IPS-NIHi11 (cell line): ENCODE data around the gene SCART1.
"Not testable (repeated sequence)": the region's sequence is repeated elsewhere in the genome, so short reads cannot be mapped to it uniquely, and the experiment has no call there.

Experiments used
- DNase-seq: peaks from one replicate; pipeline ENCODE4 v3.0.0; 2012; ENCODE audit warnings: mixed read lengths, low spot score

Gene SCART1

DNA sequence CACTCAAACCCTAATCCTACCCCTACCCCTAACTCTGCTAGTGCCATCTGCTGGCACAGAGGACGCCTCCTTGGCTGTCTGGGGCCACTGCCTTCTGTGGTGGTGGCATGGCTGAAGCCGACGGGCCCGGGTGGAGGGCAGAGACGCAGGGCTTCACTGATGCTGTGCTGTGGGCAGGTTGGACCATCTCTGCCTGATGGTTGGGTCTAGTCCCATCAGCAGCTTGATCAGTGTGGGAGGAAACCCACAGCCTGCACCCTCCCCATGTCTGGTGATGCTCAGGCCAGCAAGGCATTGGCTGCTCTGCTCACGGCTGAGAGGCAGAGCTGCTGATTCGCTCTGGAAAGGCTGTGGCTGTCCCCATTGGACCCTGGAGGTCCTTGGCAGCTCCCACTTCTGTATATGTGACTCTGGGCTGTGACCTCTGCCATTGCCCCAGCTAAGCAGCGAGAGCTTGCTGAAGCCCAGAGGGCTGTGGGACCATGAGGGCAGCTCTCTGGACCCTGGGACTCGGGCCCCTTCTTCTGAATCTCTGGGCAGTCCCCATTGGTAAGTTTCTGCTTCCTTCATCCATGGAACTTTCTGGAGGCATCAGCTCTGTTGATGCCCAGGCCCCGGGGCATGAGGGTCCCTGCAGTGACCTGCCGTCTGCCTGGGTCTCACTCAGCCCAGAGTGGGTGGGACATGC lies at the start of gene SCART1:
Gene SCART1, plus strand, starts transcription at position 430 of the 688 bp plus-strand sequence. Its CDS starts 53 bp downstream, at position 483.
- no peak for DNase-seq

DNA sequence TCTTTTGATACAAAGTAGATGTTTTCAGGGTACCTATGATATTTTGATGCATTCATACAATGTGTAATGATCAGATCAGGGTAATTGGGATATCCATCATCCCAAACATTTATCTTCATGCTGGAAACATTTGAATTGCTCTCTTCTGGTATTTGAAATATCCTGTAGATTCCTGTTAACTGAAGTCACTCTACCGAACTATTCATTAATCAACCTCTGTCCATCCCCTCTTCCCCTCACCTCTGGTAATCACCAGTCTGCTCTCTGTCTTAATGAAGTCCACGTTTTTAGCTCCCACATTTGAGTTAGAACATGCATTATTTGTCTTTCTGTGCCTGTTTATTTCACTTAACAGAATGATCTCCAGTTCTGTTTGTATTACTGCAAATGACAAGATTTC lies 48.5 kb upstream of the SCART1 start:
- no peak for DNase-seq

DNA sequence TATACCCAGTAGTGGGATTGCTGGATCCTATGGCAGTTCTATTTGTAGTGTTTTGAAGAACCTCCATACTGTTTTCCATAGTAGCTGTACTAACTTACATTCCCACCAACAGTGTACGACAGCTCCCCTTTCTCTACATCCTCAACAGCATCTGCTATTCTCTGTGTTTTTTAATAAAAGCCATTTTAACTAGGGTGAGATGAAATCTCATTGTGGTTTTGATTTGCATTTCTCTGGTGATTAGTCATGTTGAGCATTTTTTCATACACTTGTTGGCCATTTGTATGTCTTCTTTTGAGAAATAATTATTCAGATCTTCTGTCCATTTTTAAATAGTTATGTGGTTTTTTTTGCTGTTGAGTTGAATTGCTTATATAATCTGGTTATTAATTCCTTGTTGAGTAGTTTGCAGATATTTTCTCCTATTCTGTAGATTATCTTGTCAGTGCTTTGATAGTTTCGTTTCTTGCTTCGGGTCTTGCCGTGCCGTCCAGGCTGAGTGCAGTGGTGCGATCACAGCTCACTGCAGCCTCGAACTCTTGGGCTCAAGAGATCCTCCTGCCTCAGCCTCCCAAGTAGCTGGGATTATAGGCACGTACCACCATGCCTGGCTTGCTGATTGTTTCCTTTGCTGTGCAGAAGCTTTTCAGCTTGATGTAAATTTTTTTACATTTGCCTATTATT lies 47.8 kb upstream of the SCART1 start:
- no peak for DNase-seq

DNA sequence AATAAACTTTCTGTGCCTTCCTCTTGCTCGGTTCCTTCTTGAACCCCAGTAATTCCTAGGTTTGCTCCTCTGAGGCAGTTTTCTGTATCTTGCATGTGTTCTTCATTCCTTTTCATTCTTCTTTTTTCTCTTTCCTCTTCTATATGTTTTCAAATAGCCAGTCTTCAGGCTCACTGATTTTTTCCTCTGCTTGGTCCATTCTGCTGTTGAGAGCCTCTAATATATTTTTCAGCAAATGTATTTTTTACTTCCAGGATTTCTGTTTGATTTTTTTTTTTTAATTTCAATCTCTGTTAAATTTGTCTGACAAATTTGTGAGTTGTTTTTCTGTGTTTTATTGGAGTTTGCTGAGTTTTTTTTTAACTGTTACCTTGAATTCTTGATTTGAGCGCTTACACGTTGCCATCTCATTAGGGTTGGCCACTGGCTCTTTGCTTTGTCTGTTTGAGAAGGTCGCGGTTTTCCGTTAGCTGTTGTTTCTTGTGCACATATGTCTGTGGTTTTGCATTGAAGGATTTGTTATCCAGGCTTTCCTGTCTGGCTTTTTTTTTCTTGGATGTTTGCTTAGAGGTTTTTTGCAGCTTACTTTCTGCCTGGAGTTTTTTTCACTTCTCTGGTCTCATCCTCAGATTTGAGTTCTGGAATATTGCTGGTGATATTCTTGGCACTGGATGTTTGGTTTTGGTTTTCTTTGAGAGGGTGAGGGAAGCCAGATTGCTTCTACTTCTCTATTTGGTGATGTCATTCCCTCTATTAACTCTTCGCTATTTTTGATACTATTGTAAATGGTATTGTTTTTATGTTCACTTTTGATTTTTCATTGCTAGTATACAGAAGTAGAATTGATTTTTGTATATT lies 42.0 kb upstream of the SCART1 start:
- DNase-seq, result no peak

DNA sequence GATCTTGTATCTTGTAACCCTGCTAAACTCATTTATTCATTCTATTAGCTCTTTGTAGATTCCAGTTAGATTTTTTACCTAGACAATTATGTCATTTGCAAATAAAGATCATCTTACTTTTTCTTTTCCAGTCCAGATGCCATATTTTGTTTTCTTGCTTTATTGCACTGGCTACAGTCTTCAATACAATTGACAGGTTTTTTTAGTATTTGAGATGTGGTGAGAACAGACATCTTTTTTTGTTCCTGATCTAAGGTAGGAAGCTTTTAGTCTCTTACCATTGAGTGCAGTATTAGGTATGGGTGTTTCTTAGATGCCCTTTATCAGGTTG lies 41.4 kb upstream of the SCART1 start:
- no peak for DNase-seq

DNA sequence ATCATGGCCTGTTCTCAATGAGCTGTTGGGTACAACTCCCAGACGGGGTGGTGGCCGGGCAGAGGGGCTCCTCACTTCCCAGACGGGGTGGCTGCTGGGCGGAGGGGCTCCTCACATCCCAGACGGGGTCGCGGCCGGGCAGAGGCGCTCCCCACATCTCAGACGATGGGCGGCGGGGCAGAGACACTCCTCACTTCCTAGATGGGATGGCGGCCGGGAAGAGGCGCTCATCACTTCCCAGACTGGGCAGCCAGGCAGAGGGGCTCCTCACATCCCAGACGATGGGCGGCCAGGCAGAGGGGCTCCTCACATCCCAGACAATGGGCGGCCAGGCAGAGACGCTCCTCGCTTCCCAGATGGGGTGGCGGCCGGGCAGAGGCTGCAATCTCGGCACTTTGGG lies 39.3 kb upstream of the SCART1 start:
- not testable (repeated sequence) for DNase-seq

DNA sequence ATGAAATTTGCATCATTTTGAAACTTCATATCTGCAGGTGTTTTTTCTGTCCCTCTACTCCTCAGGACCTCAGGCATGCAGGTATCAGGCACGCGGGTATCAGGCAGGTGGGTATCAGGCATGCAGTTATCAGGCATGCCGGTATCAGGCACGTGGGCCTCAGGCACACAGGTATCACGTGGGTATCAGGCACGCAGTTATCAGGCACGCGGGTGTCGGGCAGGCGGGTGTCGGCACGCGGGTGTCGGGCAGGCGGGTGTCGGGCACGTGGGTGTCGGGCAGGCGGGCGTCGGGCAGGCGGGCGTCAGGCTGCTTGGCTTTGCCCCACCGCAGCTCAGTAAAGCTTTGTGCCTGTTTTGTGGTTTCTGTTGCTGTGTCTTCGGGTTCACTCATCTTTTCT lies 38.0 kb upstream of the SCART1 start:
- DNase-seq, result no peak

DNA sequence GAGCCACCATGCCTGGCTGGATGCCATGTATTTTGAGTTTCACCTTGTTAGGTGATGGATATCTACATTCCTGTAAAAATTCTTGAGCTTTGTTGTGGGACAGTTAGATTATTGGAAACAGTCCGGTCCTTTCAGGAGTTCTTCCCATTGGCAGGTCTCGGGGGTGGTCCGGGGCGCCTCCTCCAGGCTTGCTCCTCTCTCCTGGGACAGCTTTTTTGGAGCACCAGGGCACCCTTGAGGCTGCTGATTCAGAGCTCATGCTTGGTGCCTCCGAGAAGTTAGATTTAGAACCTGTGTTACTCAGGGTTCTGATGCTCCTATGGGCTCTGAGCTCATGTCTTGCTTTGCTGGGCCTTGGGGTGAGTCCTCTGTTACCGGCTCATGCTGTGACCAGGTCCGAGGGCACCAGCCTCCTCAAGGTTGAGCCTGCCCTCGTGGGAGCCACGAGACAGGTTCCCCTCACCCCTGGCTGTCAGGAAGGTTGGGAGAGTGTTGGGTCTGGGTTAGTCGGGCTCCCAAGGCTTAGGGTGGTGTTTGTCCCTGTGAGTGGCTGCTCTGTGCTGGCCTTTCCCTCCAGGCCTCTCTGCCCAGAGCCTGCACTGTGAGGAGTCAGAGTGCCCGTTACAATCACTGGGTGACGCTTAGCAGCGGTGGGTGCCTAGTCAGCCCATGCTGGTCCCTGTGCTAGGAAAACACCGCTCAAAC lies 35.3 kb upstream of the SCART1 start:
- no peak for DNase-seq

DNA sequence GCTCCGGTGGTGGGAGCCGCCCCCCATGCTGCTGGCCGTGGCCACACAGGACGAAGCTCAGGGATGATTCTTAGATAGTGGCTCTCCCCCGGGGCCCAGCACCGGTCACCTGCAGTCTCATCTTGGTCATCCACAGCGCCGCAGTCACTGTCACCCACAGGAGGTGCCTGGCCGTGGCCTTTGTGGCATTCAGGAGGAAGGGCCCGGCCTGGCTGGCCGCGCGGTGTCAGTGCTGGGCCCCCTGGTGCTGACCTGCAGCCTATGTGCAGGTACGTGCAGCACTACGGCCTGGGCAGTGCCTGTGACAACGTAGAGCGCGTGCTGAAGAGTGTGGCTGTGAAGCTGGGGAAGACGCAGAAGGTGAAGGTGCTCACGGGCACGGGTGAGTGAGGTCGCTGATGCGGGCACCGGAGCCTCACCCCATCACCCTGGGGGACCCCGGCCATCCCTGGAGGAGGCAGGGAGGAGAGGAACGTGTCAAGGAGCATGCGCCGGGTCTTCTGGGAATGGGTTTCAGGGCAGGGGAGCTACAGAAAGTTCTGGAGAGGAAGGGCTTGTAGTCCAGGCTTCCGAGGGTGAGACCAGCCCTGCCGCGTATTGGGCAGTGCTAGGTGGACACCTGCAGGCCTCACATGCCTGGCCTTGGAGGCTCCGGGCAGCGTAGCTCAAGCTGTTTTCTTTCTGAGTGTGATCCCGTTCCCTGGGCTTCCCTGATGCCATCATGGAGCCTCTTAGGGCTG lies 34.4 kb upstream of the SCART1 start:
- DNase-seq, result peak; percentile 12

DNA sequence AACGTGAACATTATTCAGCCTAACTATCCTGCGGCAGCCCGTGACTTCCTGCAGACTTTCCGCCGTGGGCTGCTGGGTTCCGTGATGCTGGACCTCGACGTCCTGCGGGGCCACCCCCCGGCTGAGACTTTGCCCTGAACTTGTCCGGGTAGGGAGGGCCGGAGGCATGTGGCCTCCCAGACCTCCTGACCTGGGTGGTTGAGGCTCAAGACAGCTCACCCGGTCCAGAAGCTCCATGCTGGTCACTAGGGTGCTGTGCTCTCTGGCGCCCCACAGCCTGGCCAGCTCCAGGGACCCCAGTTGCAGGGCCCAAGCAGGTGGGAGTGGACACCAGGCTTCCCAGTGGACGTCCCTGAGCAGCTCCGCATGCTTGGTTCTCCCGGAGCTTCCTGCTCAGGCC lies 33.7 kb upstream of the SCART1 start:
- peak; percentile 13 for DNase-seq

DNA sequence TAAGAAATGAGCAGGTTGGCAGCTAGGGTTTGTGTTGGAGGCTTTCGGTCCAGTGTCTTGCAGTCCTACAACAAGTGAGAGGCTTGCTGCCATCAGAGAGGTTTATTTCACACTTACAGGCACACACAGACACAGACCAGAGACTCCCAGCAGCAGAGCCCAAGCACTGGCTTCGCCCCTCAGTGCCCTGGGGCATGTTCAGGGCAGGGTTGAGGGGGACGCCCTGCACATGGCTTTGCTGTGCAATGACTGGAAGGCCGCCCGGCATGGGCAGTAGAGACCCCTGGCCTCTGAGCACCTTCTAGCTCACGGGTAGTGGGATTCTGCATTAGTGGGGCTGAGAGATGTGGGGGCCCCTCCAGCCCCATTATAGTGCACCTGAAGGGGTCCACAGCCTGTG lies 33.2 kb upstream of the SCART1 start:
- no peak for DNase-seq

DNA sequence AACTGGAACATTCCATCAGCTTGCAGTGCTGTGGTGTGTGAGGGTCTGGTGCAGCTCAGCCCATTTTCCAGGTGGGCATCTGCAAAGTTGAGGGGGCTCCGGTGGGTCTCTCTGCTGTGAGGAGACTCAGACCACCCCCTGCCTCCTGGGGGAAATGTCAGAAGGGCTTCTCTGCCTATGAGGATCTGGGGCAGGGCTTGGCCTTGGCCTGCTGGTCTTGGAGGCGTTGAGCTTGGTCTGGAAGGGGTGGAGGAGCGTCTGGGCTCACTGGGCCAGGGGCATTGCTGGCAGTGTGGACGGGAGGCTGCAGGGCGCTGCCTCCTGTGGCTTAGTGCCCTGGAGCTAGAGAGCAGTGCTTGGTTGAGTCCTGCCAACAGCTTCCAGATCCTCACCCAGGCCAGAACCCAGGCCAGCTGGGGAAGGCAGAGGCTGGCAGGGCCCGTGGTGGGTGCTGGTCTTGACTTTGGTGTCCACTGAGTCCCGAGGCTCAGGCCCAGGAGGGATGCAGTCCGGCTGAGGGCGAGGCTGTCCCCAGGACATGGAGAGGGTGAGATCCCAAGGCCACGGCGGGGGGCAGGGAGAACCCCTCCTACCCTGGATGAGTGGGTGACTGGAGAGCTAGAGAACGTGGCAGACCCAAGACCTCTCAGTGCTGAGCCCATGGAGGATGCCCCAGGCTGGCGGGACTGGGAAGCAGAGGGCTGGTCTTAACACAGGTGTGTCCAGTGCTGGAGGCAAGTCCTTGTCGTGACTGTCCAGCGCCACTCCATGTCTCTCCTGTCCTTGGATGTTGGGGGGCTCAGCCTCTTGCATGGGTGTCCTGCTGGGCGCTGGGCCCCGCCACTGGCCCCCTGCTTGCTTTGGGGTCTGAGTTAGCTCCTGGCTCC lies 32.2 kb upstream of the SCART1 start:
- peak; percentile 37 for DNase-seq

DNA sequence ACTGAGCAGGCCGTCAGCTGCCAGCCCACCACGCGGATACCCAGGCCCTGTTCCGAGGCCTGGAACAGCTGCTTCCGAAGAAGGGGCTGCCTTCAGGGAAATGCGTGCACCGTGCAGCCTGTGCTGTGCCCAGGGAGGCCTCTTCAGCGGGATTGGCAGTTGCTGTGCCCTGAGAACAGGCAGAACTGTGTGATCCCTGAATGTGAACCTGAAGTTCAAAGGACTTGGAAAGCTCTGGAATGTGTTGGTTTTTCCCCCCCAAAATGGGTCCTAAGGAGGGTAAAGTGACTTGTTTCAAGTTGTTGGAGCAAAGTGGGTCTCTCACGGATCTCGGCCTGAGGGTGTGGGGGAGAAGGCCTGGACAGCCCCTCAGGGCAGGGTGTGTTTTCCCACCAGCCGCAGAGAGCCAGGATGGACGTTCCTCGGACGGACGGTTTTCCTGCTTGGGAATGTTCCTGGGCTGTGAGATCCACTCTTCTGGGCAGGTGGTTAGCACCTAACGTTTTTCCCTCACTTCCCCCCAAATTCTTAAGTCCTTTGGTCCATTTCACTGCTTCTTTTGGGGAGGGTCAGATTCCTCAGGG lies 31.4 kb upstream of the SCART1 start:
- peak; percentile 24 for DNase-seq

DNA sequence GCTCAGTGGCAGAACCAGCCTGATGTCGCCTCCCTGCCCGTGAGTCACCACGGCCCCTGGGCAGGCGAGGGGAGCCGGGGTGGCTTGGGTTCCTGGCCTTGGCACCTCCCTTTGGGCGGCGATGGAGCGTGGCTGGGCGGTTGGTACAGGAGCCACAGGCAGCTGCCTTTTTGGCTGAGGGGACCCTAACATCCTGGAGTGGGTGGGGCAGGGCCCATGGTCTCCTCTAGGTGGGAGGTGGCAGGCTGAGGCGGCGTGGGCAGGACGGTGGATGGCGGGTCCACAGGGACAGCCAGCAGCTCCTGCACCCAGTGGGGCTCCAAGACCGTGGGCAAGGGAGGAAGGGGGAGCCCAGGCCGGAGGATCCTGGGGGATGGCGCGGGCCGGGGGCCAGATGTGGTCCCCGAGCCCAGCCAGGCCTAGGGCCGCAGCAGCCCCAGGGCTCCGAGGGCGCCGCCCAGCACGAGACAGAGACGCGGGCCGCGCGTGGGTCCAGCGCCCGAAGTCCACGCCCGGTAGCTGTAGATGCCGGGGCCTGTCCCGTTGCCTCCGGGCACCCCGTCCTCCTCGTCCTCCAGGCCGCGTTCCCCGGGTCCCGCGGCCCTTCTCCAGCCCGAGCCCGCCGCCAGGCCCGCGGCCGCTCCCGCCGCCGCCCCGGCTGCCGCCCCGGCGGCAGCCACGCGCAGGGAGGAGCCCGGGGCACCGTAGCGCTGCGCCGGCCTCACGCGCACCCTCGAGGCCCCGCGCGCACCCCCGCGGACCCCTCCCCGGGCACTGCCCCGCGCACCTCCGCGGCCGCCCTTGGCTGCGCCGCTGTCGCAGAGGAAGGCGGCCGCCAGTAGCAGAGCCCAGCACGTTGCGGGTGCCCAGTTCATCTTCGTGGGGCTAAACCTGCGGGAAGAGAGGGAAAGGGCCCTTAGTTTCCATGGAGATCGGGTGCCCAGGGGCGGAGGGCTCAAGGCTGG lies 30.7 kb upstream of the SCART1 start:
- DNase-seq, result peak; percentile 82

DNA sequence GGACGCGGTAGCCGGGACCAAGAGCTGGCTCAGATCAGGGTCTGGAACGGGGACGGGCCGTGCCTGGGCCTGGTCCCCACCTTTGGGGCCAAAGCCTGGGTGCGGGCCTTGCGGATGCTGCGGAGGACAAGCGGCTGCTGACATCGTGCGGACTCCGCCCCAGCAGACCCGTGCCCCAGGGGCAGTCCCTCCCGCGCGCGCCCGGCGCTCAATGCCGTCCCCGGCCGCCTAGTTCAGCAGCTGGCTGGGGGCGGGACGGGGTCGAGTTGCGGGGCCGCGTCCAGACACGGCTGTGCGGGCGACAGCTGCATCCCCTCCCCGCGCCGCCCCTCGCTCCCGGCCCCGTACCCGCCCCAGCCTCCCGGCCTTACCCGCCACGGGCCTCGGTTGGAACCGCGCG lies 29.6 kb upstream of the SCART1 start:
- not testable (repeated sequence) for DNase-seq

DNA sequence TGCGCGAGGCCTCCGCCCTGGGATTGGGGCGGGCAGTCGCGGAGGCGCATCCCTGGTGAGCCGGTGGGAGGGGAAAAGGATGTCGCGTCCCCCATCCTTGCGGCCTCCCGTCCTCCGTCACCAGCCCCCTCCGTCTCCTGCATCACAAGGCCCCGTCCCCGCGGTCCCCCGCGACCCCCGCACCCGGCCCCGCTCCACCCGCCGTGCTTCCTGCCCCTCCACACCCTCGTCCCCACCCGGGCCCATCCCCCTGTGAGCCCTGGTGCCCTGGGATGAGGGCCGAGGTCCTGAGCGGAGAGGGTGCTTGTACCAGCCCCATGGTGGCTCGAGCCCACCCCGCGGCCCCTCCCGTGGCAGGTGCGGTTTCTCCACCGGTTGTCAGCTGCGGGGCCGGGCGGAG lies 29.1 kb upstream of the SCART1 start, which contains the start of gene SPRN:
Gene SPRN, minus strand, starts transcription at position 25 of the 400 bp plus-strand sequence. CDS start 944 bp downstream, outside the sequence.
- not testable (repeated sequence) for DNase-seq

DNA sequence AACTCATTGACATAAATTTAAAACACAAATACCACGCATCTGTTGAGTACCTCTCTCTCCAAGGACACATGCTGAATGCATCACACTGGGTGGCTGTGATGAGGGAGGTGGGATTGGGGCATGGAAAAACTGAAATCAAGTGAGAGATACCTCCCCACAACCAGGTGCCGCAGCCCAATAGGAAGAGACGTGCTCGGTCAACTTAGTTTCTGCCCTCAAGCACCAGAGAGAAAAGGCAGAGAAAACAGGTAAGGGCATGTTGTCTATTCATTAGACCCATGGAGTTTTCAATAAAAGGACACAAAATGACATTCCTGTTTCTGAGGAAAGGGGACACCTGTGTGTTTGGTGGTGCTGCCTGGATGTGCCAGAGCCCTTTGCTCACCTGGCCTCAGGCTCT lies 24.2 kb upstream of the SCART1 start:
- not testable (repeated sequence) for DNase-seq

DNA sequence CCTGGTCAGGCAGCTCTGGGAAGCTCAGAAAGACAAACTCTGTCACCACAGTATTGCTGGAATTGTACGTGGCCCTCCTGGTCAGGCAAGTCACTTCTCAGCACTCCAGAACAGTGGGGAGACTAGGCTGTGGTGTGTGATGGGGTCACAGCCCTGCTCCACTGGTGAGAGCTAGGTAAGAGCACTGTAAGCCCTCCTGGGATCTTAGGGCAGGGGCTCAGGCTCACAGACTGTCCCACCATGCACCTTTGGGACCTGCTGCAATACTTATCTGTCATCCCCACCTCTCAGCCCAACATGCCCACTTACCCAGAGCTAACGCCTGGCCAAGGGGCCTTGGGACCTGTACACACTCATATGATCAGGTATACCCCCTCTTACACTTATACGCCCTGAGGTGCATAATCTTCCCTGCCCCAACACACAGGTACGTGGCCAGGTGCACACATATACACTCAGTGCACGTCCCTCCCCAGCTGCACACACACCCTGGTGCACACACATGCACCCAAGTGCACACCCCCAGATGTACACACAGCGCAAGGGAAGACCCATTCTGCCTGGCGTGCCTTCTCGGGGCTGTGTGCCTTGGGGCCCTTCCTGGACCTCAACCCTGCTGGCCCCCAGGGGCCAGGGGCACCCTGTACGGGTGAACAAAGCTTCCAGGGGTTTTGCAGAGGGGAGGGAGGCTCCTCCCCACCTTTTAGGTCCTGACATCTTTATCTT lies 21.7 kb upstream of the SCART1 start:
- not testable (repeated sequence) for DNase-seq
